C1 segment of cervical spinal cord (tissue), 14 donors: ENCODE measurements around the gene H19.

Experiments used
- DNase-seq, 14 donors: peaks; one replicate each; lab custom pipeline; 2025; lab: John Stamatoyannopoulos, UW

H19 gene

GRCh38 chr11:1997755-1998154 lies at the start of gene H19:
TSS of gene H19 (minus strand) at chr11:1997842.
- DNase-seq = no peak

GRCh38 chr11:2041963-2042362 lies 44.3 kb upstream of the H19 start:
- no peak for DNase-seq

GRCh38 chr11:2041153-2041552 lies 43.5 kb upstream of the H19 start:
- no peak for DNase-seq

GRCh38 chr11:2039198-2039759 lies 41.6 kb upstream of the H19 start:
- DNase-seq = no peak

GRCh38 chr11:2036863-2037486 lies 39.3 kb upstream of the H19 start:
- DNase-seq = no peak

- no peak for DNase-seq
Measured at GRCh38 chr11:2035382-2035781, 37.7 kb upstream of the H19 start.

- no peak for DNase-seq
Measured at GRCh38 chr11:2031058-2031457, 33.4 kb upstream of the H19 start.

- DNase-seq = no peak
Measured at GRCh38 chr11:2027708-2028107, 30.1 kb upstream of the H19 start.

GRCh38 chr11:2015025-2015424 lies 17.4 kb upstream of the H19 start:
- DNase-seq = no peak

GRCh38 chr11:2012440-2012839 lies 14.8 kb upstream of the H19 start:
- DNase-seq = no peak

GRCh38 chr11:2004466-2004865 lies 6.8 kb upstream of the H19 start:
- DNase-seq = no peak

GRCh38 chr11:2002807-2003206 lies 5.2 kb upstream of the H19 start:
- no peak for DNase-seq

GRCh38 chr11:2002042-2002776 lies 4.6 kb upstream of the H19 start:
- DNase-seq = no peak

- no peak for DNase-seq
Measured at GRCh38 chr11:1998861-1999260, 1.2 kb upstream of the H19 start.

- DNase-seq = no peak
Measured at GRCh38 chr11:1998290-1998689, 648 bp upstream of the H19 start.

GRCh38 chr11:1994121-1994520 lies 3.5 kb downstream of the H19 start:
- no peak for DNase-seq

GRCh38 chr11:1992111-1992510 lies 5.5 kb downstream of the H19 start:
- DNase-seq = no peak

GRCh38 chr11:1990872-1991578 lies 6.6 kb downstream of the H19 start:
- DNase-seq = no peak

GRCh38 chr11:1989953-1990352 lies 7.7 kb downstream of the H19 start:
- DNase-seq = no peak

- DNase-seq = no peak
Measured at GRCh38 chr11:1988667-1989317, 8.8 kb downstream of the H19 start.

- no peak for DNase-seq
Measured at GRCh38 chr11:1988174-1988573, 9.5 kb downstream of the H19 start.

GRCh38 chr11:1987024-1987423 lies 10.6 kb downstream of the H19 start:
- no peak for DNase-seq
